Ovary (tissue), 9 donors: Measurements from ENCODE around the gene TMUB2. TPM values are rescaled to one million over a fixed set of nuclear protein-coding genes. Genes with fewer than 3 reads are reported as not detected.

Source experiments
- DNase-seq, 5 donors: peaks; one replicate each; pipeline ENCODE4 v3.0.0-alpha.2; 2019 to 2020
- H3K27ac ChIP-seq, 2 donors: fragments of 200-600 bp; one replicate each; pipeline versions ENCODE4 v1.5.1 to v1.8.0; 2019 to 2022
- H3K27me3 ChIP-seq: fragments of 200-600 bp; one replicate; pipeline ENCODE4 v1.8.0; 2022
- H3K36me3 ChIP-seq: fragments of 200-600 bp; sonication (generic); one replicate; pipeline ENCODE4 v1.5.1; 2019
- H3K4me1 ChIP-seq: one replicate; pipeline ENCODE4 v1.8.1; 2013; ENCODE audit warnings: mild to moderate bottlenecking, moderate library complexity; ENCODE audit not compliant: insufficient read depth
- H3K4me3 ChIP-seq: fragments of 200-600 bp; sonication (generic); one replicate; pipeline ENCODE4 v1.5.1; 2017
- H3K9me3 ChIP-seq, 2 donors: fragments of 200-600 bp in 1 of 2; sonication (generic) in 1 of 2; one replicate each; pipeline versions ENCODE4 v1.5.1 to v1.8.1; 2013 to 2019; ENCODE audit warnings: mild to moderate bottlenecking in 1 of 2, moderate library complexity in 1 of 2
- EP300 ChIP-seq: sonication (generic); formaldehyde crosslinking; IDR thresholded peaks from one replicate; pipeline ENCODE4 v1.6.1; 2017; ENCODE audit warnings: antibody characterized with exemption
- POLR2A ChIP-seq: fragments of 450-650 bp; IDR thresholded peaks from one replicate; pipeline ENCODE4 v1.6.1; 2017; ENCODE audit warnings: antibody characterized with exemption, mild to moderate bottlenecking, moderate library complexity
- WGBS, 3 donors: extraction: QIAGEN DNeasy Blood & Tissue Kit in 1 of 3; methylation state at CpG; one replicate each; pipeline versions ENCODE4 v1.1.5 to v1.1.7; 2013 to 2017; 5-methylcytosine and 5-hydroxymethylcytosine counted together
- intact Hi-C, 4 donors: fragments of 100-400 bp; cut with DNase I; formaldehyde crosslinking; loops; one replicate each; pipeline versions ENCODE4 v1.11.0 to v1.15.1; 2022 to 2023
- polyA plus RNA-seq, 2 donors: library from polyadenylated mRNA; stranded (reverse); fragments of 200-250 nt in 1 of 2; fragments of 350-450 nt in 1 of 2; fragmentation: Illumina TruSeq in 1 of 2; extraction: RNeasy Lipid Tissue Mini Kit (QIAGEN cat#74804) in 1 of 2; gene quantifications; one replicate each; pipeline ENCODE4 v1.2.3, GENCODE V29; 2013 to 2014
- total RNA-seq, 7 donors: library from RNA; depleted of rRNA in 2 of 7; stranded (reverse); fragments of >200 nt in 2 of 7; fragmentation: NEBNext Ultra II Directional in 3 of 7; extraction: Animal tissue kit (Norgen Biotek cat#: 25700) in 3 of 7; gene quantifications; one replicate each; pipeline versions ENCODE4 v1.1.0 to v1.2.4, GENCODE V29; 2016 to 2023
- TF ChIP-seq, protein P1 (sequence below), 3 donors: fragments of 450-650 bp in 2 of 3; fragments of 200-600 bp in 1 of 3; IDR thresholded peaks; one replicate each; pipeline versions ENCODE4 v1.5.1 to v1.8.0; 2016 to 2022; ENCODE audit warnings: antibody characterized with exemption in 3 of 3, mild to moderate bottlenecking in 1 of 3
- donor health status: DM: no; HTN: no; CAD: no; lungs with moderate emphysema.
- donor health status: DM: no; HTN: no; CAD: no.
- donor health status: Bipolar disorder and iron deficiency.
- donor health status: DM: yes; HTN: yes; CAD: no.
- donor health status: DM: no; HTN: no; CAD: no.
- donor health status: DM: yes; HTN: yes; CAD: no.

The TMUB2 gene
- total and polyA plus RNA-seq, 9 donors: 18.7 to 37.0 (median 28.6) TPM

DNA sequence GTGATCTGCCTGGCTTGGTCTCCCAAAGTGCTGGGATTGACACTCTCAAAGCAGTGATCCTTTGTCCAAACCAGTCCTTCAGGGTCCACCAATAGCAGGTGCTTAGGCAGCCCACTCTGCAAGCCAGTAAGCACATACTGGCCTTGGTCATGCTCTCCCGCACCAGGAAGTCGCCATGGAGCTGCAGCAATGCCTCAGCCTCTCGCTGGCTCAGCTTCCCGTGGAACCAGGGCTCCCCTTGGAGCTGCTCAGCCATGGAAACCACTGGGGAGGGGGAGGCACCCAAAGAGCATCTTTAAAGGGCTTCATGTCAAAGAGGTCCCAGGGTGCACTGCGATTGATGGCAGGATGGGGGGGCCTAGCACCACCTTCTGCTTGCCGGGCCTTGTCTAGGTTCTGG, 42.3 kb downstream of the TMUB2 start:
- no peak for DNase-seq
- Histone ChIP-seq H3K9me3 (no peaks in the 10 kb centered on the region), H3K27me3 (no peaks in the 10 kb centered on the region), H3K4me1 (no peaks in the 10 kb centered on the region), H3K27ac (no peak overlapping the region), H3K4me3 (no peak overlapping the region), H3K36me3 (no peaks in the 10 kb centered on the region)
- 71 to 77% (median 74%) methylated on average over 6 of the region's 6 CpGs for WGBS, 3 donors
- intact Hi-C loops: no loop called here
- TF ChIP-seq EP300: no peak
- TF ChIP-seq POLR2A: no peak
- TF ChIP-seq, protein P1, sequence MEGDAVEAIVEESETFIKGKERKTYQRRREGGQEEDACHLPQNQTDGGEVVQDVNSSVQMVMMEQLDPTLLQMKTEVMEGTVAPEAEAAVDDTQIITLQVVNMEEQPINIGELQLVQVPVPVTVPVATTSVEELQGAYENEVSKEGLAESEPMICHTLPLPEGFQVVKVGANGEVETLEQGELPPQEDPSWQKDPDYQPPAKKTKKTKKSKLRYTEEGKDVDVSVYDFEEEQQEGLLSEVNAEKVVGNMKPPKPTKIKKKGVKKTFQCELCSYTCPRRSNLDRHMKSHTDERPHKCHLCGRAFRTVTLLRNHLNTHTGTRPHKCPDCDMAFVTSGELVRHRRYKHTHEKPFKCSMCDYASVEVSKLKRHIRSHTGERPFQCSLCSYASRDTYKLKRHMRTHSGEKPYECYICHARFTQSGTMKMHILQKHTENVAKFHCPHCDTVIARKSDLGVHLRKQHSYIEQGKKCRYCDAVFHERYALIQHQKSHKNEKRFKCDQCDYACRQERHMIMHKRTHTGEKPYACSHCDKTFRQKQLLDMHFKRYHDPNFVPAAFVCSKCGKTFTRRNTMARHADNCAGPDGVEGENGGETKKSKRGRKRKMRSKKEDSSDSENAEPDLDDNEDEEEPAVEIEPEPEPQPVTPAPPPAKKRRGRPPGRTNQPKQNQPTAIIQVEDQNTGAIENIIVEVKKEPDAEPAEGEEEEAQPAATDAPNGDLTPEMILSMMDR (IDR thresholded peaks at IDR 0.05): no peak

DNA sequence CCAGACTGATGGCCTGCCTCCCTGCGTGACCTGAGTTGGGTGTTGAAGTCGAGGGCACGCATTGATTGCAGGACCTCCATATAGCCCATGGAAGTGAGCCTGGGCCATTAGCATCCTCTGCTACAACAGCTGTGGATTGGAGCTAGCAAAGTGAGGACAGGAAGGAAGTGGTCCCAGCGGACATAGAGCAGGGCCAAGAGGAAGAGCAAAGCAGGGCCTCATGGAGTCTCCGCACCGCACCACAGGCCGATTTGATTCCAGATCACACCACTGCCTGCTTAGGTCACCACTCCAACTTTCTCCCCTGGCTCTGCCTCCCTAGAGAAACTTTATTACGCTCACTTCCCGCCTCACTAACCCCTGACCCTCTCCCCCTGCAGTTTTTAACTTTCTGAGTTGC, 43.4 kb downstream of the TMUB2 start:
- Histone ChIP-seq H3K36me3 (no peaks in the 10 kb centered on the region), H3K9me3 (no peaks in the 10 kb centered on the region), H3K27ac (no peak overlapping the region), H3K27me3 (no peaks in the 10 kb centered on the region), H3K4me3 (no peak overlapping the region), H3K4me1 (no peaks in the 10 kb centered on the region)
- intact Hi-C loops: no loop called here
- DNase-seq: no peak
- TF ChIP-seq EP300 (no peak), POLR2A (no peak)
- TF ChIP-seq, protein P1 (IDR thresholded peaks at IDR 0.05): no peak
- WGBS, 3 donors: 72 to 85% (median 74%) methylated on average over 9 of the region's 9 CpGs

DNA sequence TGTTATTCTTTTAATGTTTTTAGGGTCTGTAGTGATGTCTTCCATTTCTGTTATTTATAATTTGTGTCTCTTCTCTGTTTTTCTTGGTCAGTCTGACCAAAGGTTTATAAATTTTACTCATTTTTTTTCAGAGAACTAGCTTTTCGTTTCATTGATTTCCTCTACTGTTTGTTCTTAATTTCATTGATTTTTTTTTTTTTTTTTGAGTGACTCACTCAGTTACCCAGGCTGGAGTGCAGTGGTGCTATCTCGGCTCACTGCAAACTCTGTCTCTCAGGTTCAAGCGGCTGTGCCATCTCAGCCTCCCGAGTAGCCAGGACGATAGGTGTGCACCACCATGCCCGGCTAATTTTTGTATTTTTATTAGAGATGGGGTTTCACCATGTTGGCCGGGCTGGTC, 45.3 kb downstream of the TMUB2 start:
- H3K36me3 ChIP-seq: no peaks in the 10 kb centered on the region
- no peaks in the 10 kb centered on the region for H3K27me3 ChIP-seq
- no peak overlapping the region for H3K27ac ChIP-seq
- 85 to 91% (median 88%) methylated on average over 7 of the region's 7 CpGs for WGBS, 3 donors
- TF ChIP-seq POLR2A (no peak), EP300 (no peak)
- TF ChIP-seq, protein P1 (IDR thresholded peaks at IDR 0.05): no peak
- no peaks in the 10 kb centered on the region for H3K4me1 ChIP-seq
- no peak overlapping the region for H3K4me3 ChIP-seq
- DNase-seq: no peak
- no peaks in the 10 kb centered on the region for H3K9me3 ChIP-seq
- intact Hi-C loops: no loop called here

DNA sequence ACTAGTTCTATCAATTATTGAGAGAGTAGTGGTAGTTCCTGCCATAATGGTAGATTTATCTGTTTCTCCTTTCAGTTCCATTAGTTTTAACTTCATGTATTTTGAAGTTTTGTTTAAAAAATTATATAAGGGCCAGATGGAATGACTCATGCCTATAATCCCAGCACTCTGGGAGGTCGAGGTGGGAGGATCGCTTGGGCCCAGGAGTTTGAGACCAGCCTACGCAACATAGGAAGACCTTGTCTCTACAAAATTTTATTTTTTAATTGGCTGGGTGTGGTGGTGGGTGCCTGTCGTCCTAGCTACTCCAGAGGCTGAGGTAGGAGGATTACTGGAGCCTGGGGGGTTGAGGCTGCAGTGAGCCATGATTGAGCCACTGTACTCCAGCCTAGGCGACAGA, 46.8 kb downstream of the TMUB2 start:
- Histone ChIP-seq H3K36me3 (no peaks in the 10 kb centered on the region), H3K4me1 (no peaks in the 10 kb centered on the region), H3K27me3 (no peaks in the 10 kb centered on the region), H3K9me3 (no peaks in the 10 kb centered on the region), H3K27ac (no peak overlapping the region), H3K4me3 (no peak overlapping the region)
- TF ChIP-seq EP300: no peak
- TF ChIP-seq, protein P1 (IDR thresholded peaks at IDR 0.05): no peak
- TF ChIP-seq POLR2A: no peak
- intact Hi-C loops: no loop called here
- no peak for DNase-seq
- WGBS, 3 donors: 58 to 63% (median 59%) methylated on average over 5 of the region's 5 CpGs

DNA sequence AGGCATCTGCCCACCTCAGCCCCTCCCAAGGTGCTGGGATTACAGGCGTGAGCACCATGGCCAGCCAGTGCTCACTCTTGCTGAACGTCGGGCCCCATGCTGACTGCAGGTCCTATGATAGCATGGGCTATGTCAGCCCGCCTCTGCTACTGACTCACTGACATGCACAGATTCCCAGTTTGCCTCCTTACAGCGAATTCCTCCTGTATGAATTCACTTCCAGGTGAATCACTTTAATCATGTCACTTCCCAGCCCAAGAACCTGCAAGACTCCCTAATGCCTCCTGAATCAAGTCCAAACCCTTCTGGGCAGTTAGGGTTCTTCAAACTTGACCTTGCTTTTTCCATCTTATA, 48.8 kb downstream of the TMUB2 start:
- TF ChIP-seq, protein P1 (IDR thresholded peaks at IDR 0.05): no peak
- TF ChIP-seq POLR2A: no peak
- TF ChIP-seq EP300: no peak
- intact Hi-C loops: no loop called here
- Histone ChIP-seq H3K36me3 (no peaks in the 10 kb centered on the region), H3K9me3 (no peaks in the 10 kb centered on the region), H3K27me3 (no peaks in the 10 kb centered on the region), H3K27ac (no peak overlapping the region), H3K4me1 (no peaks in the 10 kb centered on the region), H3K4me3 (no peak overlapping the region)
- 65 to 72% (median 68%) methylated on average over 5 of the region's 5 CpGs for WGBS, 3 donors
- no peak for DNase-seq
